Esophagus muscularis mucosa (tissue), 4 donors: ENCODE results near the gene PLEKHA6. TPM values are rescaled to one million over a fixed set of nuclear protein-coding genes. Genes with fewer than 3 reads are reported as not detected.

Experiments
- DNase-seq: peaks from one replicate; pipeline ENCODE4 v3.0.0-alpha.2; 2017; ENCODE audit errors: extremely low spot score
- H3K27ac ChIP-seq, 4 donors: fragments of 200-600 bp; sonication (generic); replicated peaks in 1 of 4; 1 replicate in 3 of 4; 2 replicates in 1 of 4; pipeline ENCODE4 v1.5.1; 2016 to 2019; ENCODE audit warnings: mild to moderate bottlenecking in 1 of 4
- H3K27me3 ChIP-seq, 4 donors: fragments of 200-600 bp; sonication (generic); one replicate each; pipeline versions ENCODE4 v1.5.1 to v1.6.0; 2016 to 2019
- H3K36me3 ChIP-seq, 4 donors: fragments of 200-600 bp; sonication (generic); one replicate each; pipeline ENCODE4 v1.5.1; 2016 to 2019
- H3K4me1 ChIP-seq, 4 donors: fragments of 200-600 bp; sonication (generic); one replicate each; pipeline ENCODE4 v1.5.1; 2016 to 2019
- H3K4me3 ChIP-seq, 4 donors: fragments of 200-600 bp; sonication (generic); 1 replicate in 2 of 4; 2 replicates in 2 of 4; pipeline ENCODE4 v1.5.1; 2016 to 2019; ENCODE audit warnings: mild to moderate bottlenecking in 4 of 4, moderate library complexity in 1 of 4
- H3K9me3 ChIP-seq, 4 donors: fragments of 200-600 bp; sonication (generic); 1 replicate in 3 of 4; 2 replicates in 1 of 4; pipeline ENCODE4 v1.5.1; 2016 to 2019
- EP300 ChIP-seq: sonication (generic); formaldehyde crosslinking; IDR thresholded peaks from one replicate; pipeline ENCODE4 v1.6.1; 2017; ENCODE audit warnings: antibody characterized with exemption
- POLR2A ChIP-seq: fragments of 450-650 bp; IDR thresholded peaks from one replicate; pipeline ENCODE4 v1.6.1; 2017; ENCODE audit warnings: antibody characterized with exemption, moderate library complexity, mild to moderate bottlenecking, low read depth
- POLR2AphosphoS5 ChIP-seq, 2 donors: sonication (generic); formaldehyde crosslinking; IDR thresholded peaks; one replicate each; pipeline ENCODE4 v1.6.1; 2017; ENCODE audit warnings: antibody characterized with exemption in 2 of 2
- WGBS: methylation state at CpG from one replicate; pipeline ENCODE4 v1.1.5; 2018; 5-methylcytosine and 5-hydroxymethylcytosine counted together
- intact Hi-C: fragments of 100-400 bp; cut with DNase I; formaldehyde crosslinking; loops from one replicate; pipeline ENCODE4 v1.15.1; 2023
- total RNA-seq, 4 donors: library from RNA; depleted of rRNA; stranded (reverse); fragments of >200 nt; gene quantifications; one replicate each; pipeline versions ENCODE4 v1.1.0 to v1.2.1, GENCODE V29; 2016
- TF ChIP-seq, protein P1 (sequence below), 3 experiments: fragments of 200-600 bp in 2 of 3; fragments of 450-650 bp in 1 of 3; sonication (generic) in 2 of 3; IDR thresholded peaks; one replicate each; pipeline ENCODE4 v1.5.1; 2017 to 2019; ENCODE audit warnings: antibody characterized with exemption in 3 of 3, mild to moderate bottlenecking in 2 of 3, moderate library complexity in 1 of 3

PLEKHA6 gene
- total RNA-seq, 4 donors from 2014 or later, result 11.9 to 22.4 (median 15.9) TPM

DNA sequence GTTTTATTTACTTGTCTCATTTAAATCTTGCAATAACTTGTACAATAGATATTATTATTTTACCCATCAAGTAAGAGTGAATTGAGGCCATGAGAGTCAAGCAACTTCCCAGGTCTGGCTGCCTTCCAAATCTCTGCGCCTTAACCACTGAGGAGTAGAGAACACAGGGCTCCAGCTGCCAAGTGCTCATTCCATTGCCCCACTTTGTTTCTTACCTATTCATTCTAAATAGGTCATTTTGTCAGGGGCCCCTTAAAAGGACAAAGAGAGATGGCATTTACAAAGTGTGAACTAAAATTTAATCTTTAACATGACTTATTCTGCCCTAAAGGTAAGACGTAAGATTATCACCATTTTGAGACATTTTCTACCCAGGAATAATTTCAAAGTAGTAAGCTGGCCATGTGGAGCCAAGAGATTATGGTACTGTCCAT lies 48.4 kb upstream of the PLEKHA6 start:
- Histone ChIP-seq H3K27me3 (no peaks in the 10 kb centered on the region), H3K9me3 (no peaks in the 10 kb centered on the region), H3K36me3 (peaks cover 12 to 42% (median 21%) of the 10 kb centered on the region in 4 donors), H3K4me1 (peaks cover 29 to 45% (median 40%) of the 10 kb centered on the region in 4 donors), H3K27ac (peak overlapping the region; percentile 98 to 99 (median 98)), H3K4me3 (peak overlapping the region; percentile 71 to 98 (median 90))
- intact Hi-C loops, result no loop called here
- peak in 1 of 2 donors; percentile 18 for TF ChIP-seq POLR2AphosphoS5 (IDR thresholded peaks at IDR 0.05)
- TF ChIP-seq EP300, result no peak
- 0% methylated on average over 2 of the region's 2 CpGs for WGBS
- DNase-seq, result peak; percentile 92

DNA sequence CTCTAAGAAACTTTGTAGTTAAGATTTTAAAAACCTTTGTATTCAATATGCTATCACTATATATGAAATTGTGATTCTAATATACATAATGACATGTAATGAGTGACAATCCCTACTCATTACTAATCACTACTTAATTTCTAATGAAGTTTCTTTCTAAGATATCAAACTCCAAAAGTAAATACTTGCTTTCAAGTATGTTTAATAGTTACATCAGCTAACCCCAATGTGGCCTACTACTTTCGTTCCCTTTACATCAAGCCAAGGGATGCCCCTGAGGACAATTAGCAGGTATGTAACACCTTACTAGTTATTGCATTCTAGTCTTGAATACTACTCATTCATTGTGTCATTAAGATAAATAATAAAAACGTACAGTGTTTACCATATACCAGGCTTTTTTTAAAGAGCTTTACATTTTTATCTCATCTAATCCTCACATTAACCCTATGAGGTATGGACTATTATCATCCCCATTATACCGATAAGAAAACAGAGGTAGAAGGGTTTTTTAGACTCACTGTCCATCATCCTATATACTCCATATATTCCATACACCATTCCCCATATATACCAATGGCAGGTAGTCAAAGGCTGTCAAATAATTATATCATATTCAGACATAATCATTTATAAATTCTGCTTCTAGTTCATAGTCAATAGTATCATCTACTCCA lies 47.7 kb upstream of the PLEKHA6 start:
- TF ChIP-seq EP300 (no peak), POLR2AphosphoS5 (IDR thresholded peaks at IDR 0.05) (no peak), POLR2A (no peak)
- TF ChIP-seq, protein P1, sequence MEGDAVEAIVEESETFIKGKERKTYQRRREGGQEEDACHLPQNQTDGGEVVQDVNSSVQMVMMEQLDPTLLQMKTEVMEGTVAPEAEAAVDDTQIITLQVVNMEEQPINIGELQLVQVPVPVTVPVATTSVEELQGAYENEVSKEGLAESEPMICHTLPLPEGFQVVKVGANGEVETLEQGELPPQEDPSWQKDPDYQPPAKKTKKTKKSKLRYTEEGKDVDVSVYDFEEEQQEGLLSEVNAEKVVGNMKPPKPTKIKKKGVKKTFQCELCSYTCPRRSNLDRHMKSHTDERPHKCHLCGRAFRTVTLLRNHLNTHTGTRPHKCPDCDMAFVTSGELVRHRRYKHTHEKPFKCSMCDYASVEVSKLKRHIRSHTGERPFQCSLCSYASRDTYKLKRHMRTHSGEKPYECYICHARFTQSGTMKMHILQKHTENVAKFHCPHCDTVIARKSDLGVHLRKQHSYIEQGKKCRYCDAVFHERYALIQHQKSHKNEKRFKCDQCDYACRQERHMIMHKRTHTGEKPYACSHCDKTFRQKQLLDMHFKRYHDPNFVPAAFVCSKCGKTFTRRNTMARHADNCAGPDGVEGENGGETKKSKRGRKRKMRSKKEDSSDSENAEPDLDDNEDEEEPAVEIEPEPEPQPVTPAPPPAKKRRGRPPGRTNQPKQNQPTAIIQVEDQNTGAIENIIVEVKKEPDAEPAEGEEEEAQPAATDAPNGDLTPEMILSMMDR (IDR thresholded peaks at IDR 0.05), result no peak
- Histone ChIP-seq H3K9me3 (no peaks in the 10 kb centered on the region), H3K27ac (peak overlapping the region in 3 of 4 donors; percentile 98 to 99 (median 99)), H3K4me3 (peak overlapping the region; percentile 71 to 98 (median 90)), H3K4me1 (peaks cover 27 to 39% (median 36%) of the 10 kb centered on the region in 4 donors), H3K36me3 (peaks cover 18 to 49% (median 27%) of the 10 kb centered on the region in 4 donors), H3K27me3 (no peaks in the 10 kb centered on the region)
- DNase-seq, result peak; percentile 17
- intact Hi-C loops, result no loop called here
- WGBS, result 4% methylated on average over 3 of the region's 3 CpGs

DNA sequence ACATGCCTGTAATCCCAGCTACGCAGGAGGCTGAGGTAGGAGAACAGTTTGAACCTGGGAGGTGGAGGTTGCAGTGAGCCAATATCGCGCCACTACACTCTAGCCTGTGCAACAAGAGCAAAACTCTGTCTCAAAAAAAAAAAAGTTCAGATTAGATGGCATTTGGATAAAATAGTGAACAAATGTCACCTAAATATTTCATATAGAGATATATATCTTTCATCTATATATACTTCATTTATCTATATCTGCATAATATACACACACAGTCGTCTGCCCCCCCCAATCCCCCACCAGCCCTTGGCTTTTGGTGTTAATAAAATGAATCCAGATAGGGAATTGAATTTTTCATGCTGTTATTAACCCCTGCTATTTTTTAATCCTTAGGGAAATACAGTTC lies 46.9 kb upstream of the PLEKHA6 start:
- H3K27ac ChIP-seq, result peak overlapping the region; percentile 66 to 99 (median 85)
- peaks cover 21 to 56% (median 34%) of the 10 kb centered on the region in 4 donors for H3K36me3 ChIP-seq
- H3K27me3 ChIP-seq, result no peaks in the 10 kb centered on the region
- TF ChIP-seq POLR2AphosphoS5 (IDR thresholded peaks at IDR 0.05) (no peak), POLR2A (no peak)
- H3K4me1 ChIP-seq, result peaks cover 25 to 35% (median 32%) of the 10 kb centered on the region in 4 donors
- 57% methylated on average over 4 of the region's 4 CpGs for WGBS
- peak overlapping the region; percentile 71 to 98 (median 90) for H3K4me3 ChIP-seq
- no peaks in the 10 kb centered on the region for H3K9me3 ChIP-seq
- peak; percentile 26 for DNase-seq
- intact Hi-C loops, result no loop called here

DNA sequence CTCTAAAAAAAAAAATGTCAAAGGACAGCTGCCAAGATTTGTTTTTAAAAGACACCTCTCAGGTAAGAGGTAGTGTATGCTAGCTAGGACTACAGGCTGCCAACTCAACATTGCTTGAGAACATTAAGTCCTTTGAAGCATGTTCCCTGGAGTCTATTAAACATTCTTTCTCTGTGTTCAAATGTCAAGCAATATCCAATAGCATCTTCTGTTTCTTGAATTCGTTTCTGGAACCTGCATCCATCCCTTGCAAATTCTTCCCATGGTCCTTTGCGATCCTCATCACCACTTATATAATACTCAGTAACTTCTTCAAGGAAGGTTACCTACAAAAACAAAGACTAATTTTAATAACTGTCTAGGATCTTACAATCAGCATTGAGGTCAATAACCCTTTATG lies 46.3 kb upstream of the PLEKHA6 start:
- Histone ChIP-seq H3K27me3 (no peaks in the 10 kb centered on the region), H3K4me1 (peaks cover 25 to 35% (median 32%) of the 10 kb centered on the region in 4 donors), H3K9me3 (no peaks in the 10 kb centered on the region), H3K36me3 (peaks cover 21 to 59% (median 41%) of the 10 kb centered on the region in 4 donors), H3K4me3 (peak overlapping the region; percentile 71 to 98 (median 90)), H3K27ac (peak overlapping the region; percentile 66 to 99 (median 85))
- TF ChIP-seq, protein P1 (IDR thresholded peaks at IDR 0.05), result no peak
- peak in 1 of 2 donors; percentile 42 for TF ChIP-seq POLR2AphosphoS5 (IDR thresholded peaks at IDR 0.05)
- no peak for TF ChIP-seq POLR2A
- intact Hi-C loops, result no loop called here
- peak; percentile 3 for DNase-seq
- WGBS, result 33% methylated on average over 2 of the region's 2 CpGs

DNA sequence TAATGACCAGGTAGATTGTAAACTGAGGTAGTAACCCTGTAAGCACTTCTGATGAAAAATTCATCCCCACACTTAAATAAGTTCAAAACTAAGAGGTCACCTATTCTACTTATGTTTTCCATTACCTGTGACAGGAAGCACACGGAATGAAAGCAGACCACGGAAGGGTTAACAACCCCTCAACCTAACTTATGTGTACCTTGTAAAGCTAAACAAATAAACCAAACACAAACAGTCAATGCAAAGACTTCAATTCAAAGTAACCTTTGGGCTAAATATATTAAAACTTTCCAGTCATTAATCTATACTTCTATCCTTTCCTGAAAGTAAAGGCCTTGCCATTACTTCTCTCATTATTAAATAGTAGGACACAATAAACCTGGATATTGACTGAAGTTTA lies 44.9 kb upstream of the PLEKHA6 start:
- Histone ChIP-seq H3K4me1 (peaks cover 25 to 35% (median 32%) of the 10 kb centered on the region in 4 donors), H3K4me3 (no peak overlapping the region), H3K36me3 (peaks cover 21 to 71% (median 54%) of the 10 kb centered on the region in 4 donors), H3K27ac (peak overlapping the region in 3 of 4 donors; percentile 3 to 99 (median 71)), H3K27me3 (no peaks in the 10 kb centered on the region), H3K9me3 (no peaks in the 10 kb centered on the region)
- WGBS, result 76% methylated on average over 2 of the region's 2 CpGs
- intact Hi-C loops, result no loop called here
- DNase-seq, result no peak
- TF ChIP-seq, protein P1 (IDR thresholded peaks at IDR 0.05), result no peak
- no peak for TF ChIP-seq EP300
- TF ChIP-seq POLR2A, result no peak
- no peak for TF ChIP-seq POLR2AphosphoS5 (IDR thresholded peaks at IDR 0.05)
